Astrocyte (in vitro differentiated cells and primary cell): ENCODE results near the gene ZNF117. TPM values are rescaled to one million over a fixed set of nuclear protein-coding genes. Genes with fewer than 3 reads are reported as not detected.
A peak's percentile ranks its signal among the peaks of the same experiment; 100 is the strongest.
"Not testable (repeated sequence)": the region's sequence is repeated elsewhere in the genome, so short reads cannot be mapped to it uniquely, and the experiment has no call there.

Experiments
- DNase-seq: peaks from one replicate; pipeline ENCODE4 v3.0.0-alpha.2; 2010; ENCODE audit warnings: low read depth
- FAIRE-seq: peaks from 2 replicates; lab custom pipeline; 2011; peaks lifted over from hg19 to GRCh38; lab: Jason Lieb, UNC
- H2AFZ ChIP-seq: 2 replicates; pipeline ENCODE4 v1.6.0; 2012; ENCODE audit warnings: low read depth, low read length, inconsistent platforms
- H3K27ac ChIP-seq: 2 replicates; pipeline ENCODE4 v1.5.1; 2011; ENCODE audit warnings: low read depth, low read length, inconsistent platforms
- H3K27me3 ChIP-seq: 2 replicates; pipeline ENCODE4 v1.6.0; 2011; ENCODE audit warnings: low read length, inconsistent platforms; ENCODE audit not compliant: insufficient read depth
- H3K36me3 ChIP-seq: 2 replicates; pipeline ENCODE4 v1.5.1; 2011; ENCODE audit warnings: low read length, inconsistent platforms; ENCODE audit not compliant: insufficient read depth
- H3K4me1 ChIP-seq: 2 replicates; pipeline ENCODE4 v1.5.1; 2011; ENCODE audit warnings: low read length, inconsistent platforms; ENCODE audit not compliant: insufficient read depth
- H3K4me2 ChIP-seq: 2 replicates; pipeline ENCODE4 v1.6.0; 2012; ENCODE audit warnings: low read length, inconsistent platforms
- H3K4me3 ChIP-seq: 2 replicates; pipeline ENCODE4 v1.5.1; 2011; ENCODE audit warnings: low read depth, mild to moderate bottlenecking, low read length, inconsistent platforms; ENCODE audit not compliant: insufficient read depth
- H3K79me2 ChIP-seq: 2 replicates; pipeline ENCODE4 v1.6.0; 2012; ENCODE audit warnings: mild to moderate bottlenecking, low read length, inconsistent platforms; ENCODE audit not compliant: insufficient read depth
- H3K9ac ChIP-seq: 2 replicates; pipeline ENCODE4 v1.6.0; 2012; ENCODE audit warnings: mild to moderate bottlenecking, low read length, inconsistent platforms
- H3K9me3 ChIP-seq: 2 replicates; pipeline ENCODE4 v1.5.1; 2012; ENCODE audit warnings: low read depth, mild to moderate bottlenecking, low read length, inconsistent platforms; ENCODE audit not compliant: insufficient read depth
- H4K20me1 ChIP-seq: 2 replicates; pipeline ENCODE4 v1.6.0; 2012; ENCODE audit warnings: low read length, inconsistent platforms; ENCODE audit not compliant: insufficient read depth
- H3K27ac Mint-ChIP-seq: one replicate; pipeline ENCODE4 v1.8.0; 2021; ENCODE audit warnings: mild to moderate bottlenecking, mixed read lengths; ENCODE audit not compliant: unreplicated experiment
- H3K27me3 Mint-ChIP-seq: one replicate; pipeline ENCODE4 v1.8.0; 2021; ENCODE audit warnings: low read depth, mixed read lengths; ENCODE audit not compliant: unreplicated experiment
- H3K36me3 Mint-ChIP-seq: one replicate; pipeline ENCODE4 v1.8.0; 2021; ENCODE audit warnings: low read depth, mixed read lengths; ENCODE audit not compliant: unreplicated experiment
- H3K4me1 Mint-ChIP-seq: one replicate; pipeline ENCODE4 v1.8.0; 2021; ENCODE audit warnings: low read depth, mixed read lengths; ENCODE audit not compliant: unreplicated experiment
- H3K4me3 Mint-ChIP-seq: one replicate; pipeline ENCODE4 v1.8.0; 2021; ENCODE audit warnings: mild to moderate bottlenecking, moderate library complexity, mixed read lengths; ENCODE audit not compliant: unreplicated experiment
- H3K9me3 Mint-ChIP-seq: one replicate; pipeline ENCODE4 v1.8.0; 2021; ENCODE audit warnings: mild to moderate bottlenecking, mixed read lengths; ENCODE audit not compliant: unreplicated experiment
- EZH2 ChIP-seq: IDR thresholded peaks from 2 replicates; pipeline ENCODE4 v1.6.1; 2012; ENCODE audit warnings: mild to moderate bottlenecking, low read length, inconsistent platforms; ENCODE audit not compliant: insufficient read depth
- total RNA-seq: library from RNA; stranded (reverse); gene quantifications from 2 replicates; pipeline ENCODE4 v1.2.1, GENCODE V29; 2021
- TF ChIP-seq, protein P1 (sequence below): IDR thresholded peaks from 2 replicates; pipeline ENCODE4 v1.5.1; 2011; ENCODE audit warnings: low read depth, mild to moderate bottlenecking, inconsistent platforms, low read length, moderate library complexity; ENCODE audit not compliant: insufficient read depth

ZNF117 gene
- total RNA-seq, 1 donor from 2014 or later, result 10.2 TPM

DNA sequence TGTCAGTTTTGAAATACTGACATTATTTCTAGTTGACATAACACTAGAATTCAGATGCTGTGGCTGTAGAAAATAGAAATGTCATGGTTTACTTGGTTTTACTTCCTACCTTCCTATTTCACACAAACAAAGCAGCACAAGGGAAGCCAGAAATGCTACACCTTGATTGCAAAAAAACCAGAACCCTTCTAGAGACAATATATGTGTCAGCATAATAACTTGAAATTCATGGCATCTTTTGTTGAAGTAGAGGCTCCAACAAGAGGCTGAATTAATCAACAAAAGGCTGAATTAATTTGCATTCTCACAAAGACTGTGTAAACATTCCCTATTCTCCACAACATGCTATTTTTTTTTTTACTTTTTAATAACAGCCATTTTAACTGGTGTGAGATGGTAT is 25.2 kb downstream of the ZNF117 start:
- Histone ChIP-seq H2AFZ (no peak overlapping the region), H3K4me1 (no peaks in the 10 kb centered on the region), H3K79me2 (no peaks in the 10 kb centered on the region), H3K9me3 (no peaks in the 10 kb centered on the region), H3K4me3 (no peak overlapping the region), H4K20me1 (no peaks in the 10 kb centered on the region), H3K27me3 (no peaks in the 10 kb centered on the region), H3K27ac (no peak overlapping the region), H3K4me2 (no peak overlapping the region), H3K9ac (no peak overlapping the region), H3K36me3 (no peaks in the 10 kb centered on the region)
- TF ChIP-seq EZH2, result no peak
- TF ChIP-seq, protein P1, sequence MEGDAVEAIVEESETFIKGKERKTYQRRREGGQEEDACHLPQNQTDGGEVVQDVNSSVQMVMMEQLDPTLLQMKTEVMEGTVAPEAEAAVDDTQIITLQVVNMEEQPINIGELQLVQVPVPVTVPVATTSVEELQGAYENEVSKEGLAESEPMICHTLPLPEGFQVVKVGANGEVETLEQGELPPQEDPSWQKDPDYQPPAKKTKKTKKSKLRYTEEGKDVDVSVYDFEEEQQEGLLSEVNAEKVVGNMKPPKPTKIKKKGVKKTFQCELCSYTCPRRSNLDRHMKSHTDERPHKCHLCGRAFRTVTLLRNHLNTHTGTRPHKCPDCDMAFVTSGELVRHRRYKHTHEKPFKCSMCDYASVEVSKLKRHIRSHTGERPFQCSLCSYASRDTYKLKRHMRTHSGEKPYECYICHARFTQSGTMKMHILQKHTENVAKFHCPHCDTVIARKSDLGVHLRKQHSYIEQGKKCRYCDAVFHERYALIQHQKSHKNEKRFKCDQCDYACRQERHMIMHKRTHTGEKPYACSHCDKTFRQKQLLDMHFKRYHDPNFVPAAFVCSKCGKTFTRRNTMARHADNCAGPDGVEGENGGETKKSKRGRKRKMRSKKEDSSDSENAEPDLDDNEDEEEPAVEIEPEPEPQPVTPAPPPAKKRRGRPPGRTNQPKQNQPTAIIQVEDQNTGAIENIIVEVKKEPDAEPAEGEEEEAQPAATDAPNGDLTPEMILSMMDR, result no peak
- Mint-ChIP-seq H3K36me3 (peaks cover 11% of the 10 kb centered on the region), H3K9me3 (peaks cover 23% of the 10 kb centered on the region), H3K4me1 (no peaks in the 10 kb centered on the region), H3K27ac (no peak overlapping the region), H3K27me3 (no peaks in the 10 kb centered on the region), H3K4me3 (no peak overlapping the region)
- no peak for DNase-seq
- FAIRE-seq, result no peak

DNA sequence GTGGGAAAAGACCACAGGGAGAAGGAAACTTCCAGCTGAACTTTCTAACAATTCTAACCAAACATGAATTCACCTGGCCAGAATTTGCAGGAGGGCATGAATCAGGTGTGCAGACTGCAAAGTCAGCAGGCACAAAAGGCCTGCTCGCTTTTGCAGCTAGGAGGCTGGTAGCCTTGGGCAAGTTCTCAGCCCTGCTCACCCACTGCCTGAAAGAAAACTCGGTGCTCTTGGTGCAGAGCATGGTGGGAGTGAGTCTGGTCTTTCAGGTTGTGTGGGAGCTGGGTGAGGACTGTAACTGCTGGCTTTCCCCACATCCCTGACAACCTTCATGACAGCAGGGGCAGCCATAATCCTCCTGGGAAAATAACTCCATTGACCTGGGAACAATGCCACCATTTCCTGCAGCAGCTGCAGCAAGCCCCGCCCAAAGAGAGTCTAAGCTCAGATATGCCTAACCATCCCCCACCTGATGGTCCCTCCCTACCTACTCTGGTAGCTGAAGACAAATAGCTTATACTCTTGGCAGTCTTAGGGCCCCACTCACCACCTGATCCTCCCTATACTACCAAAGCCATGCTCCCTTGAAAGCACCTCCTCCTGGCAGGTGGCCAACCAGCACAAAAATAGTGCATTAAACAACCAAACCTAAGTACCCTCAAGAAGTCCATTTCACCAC is 31.6 kb downstream of the ZNF117 start:
- Histone ChIP-seq H3K4me1 (no peaks in the 10 kb centered on the region), H3K27me3 (no peaks in the 10 kb centered on the region), H3K4me3 (no peak overlapping the region), H3K36me3 (no peaks in the 10 kb centered on the region), H3K4me2 (no peak overlapping the region), H3K9ac (no peak overlapping the region), H3K27ac (no peak overlapping the region), H3K79me2 (no peaks in the 10 kb centered on the region), H3K9me3 (no peaks in the 10 kb centered on the region), H4K20me1 (no peaks in the 10 kb centered on the region), H2AFZ (no peak overlapping the region)
- Mint-ChIP-seq H3K4me3 (no peak overlapping the region), H3K9me3 (peaks cover 17% of the 10 kb centered on the region), H3K4me1 (no peaks in the 10 kb centered on the region), H3K36me3 (no peaks in the 10 kb centered on the region), H3K27me3 (no peaks in the 10 kb centered on the region), H3K27ac (no peak overlapping the region)
- DNase-seq, result no peak
- no peak for FAIRE-seq
- TF ChIP-seq, protein P1, result no peak
- no peak for TF ChIP-seq EZH2

GRCh38 chr7:64951250-64951848 is 39.5 kb downstream of the ZNF117 start:
- peak; percentile 22 for DNase-seq
- no peak overlapping the region for H3K4me3 Mint-ChIP-seq
- no peaks in the 10 kb centered on the region for H3K36me3 Mint-ChIP-seq
- TF ChIP-seq, protein P1, result peak; percentile 70
- TF ChIP-seq EZH2, result no peak
- H3K4me2 ChIP-seq, result no peak overlapping the region
- FAIRE-seq, result peak; percentile 45
- H3K27me3 Mint-ChIP-seq, result peaks cover 36% of the 10 kb centered on the region
- no peak overlapping the region for H3K9ac ChIP-seq
- peaks cover 9% of the 10 kb centered on the region for H3K27me3 ChIP-seq
- no peak overlapping the region for H3K27ac ChIP-seq
- H3K4me3 ChIP-seq, result no peak overlapping the region
- H3K9me3 ChIP-seq, result no peaks in the 10 kb centered on the region
- no peaks in the 10 kb centered on the region for H3K79me2 ChIP-seq
- no peak overlapping the region for H2AFZ ChIP-seq
- no peaks in the 10 kb centered on the region for H3K4me1 Mint-ChIP-seq
- no peaks in the 10 kb centered on the region for H3K36me3 ChIP-seq
- H3K4me1 ChIP-seq, result no peaks in the 10 kb centered on the region
- no peak overlapping the region for H3K27ac Mint-ChIP-seq
- H3K9me3 Mint-ChIP-seq, result peaks cover 8% of the 10 kb centered on the region
- H4K20me1 ChIP-seq, result no peaks in the 10 kb centered on the region

DNA sequence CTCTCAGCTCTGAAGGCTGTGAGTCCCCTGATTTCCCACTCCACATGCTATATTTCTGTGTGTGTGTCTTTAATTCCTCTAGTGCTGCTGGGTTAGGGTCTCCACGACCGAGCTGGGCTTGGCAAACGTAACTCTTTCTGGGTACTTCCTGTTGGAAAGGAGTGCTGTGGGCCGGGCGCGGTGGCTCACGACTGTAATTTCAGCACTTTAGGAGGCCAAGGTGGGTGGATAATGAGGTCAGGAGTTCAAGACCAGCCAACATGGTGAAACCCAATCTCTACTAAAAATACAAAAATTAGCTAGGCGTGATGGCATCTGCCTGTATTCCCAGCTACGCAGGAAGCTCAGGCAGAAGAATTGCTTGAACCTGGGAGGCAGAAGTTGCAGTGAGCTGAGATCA is 40.2 kb downstream of the ZNF117 start:
- H3K27me3 ChIP-seq, H3K4me1 ChIP-seq, H3K9me3 Mint-ChIP-seq, H3K9me3 ChIP-seq, H3K36me3 ChIP-seq, DNase-seq, H3K79me2 ChIP-seq, H4K20me1 ChIP-seq, H3K4me2 ChIP-seq, H2AFZ ChIP-seq, H3K36me3 Mint-ChIP-seq, H3K27ac ChIP-seq, H3K4me1 Mint-ChIP-seq, H3K4me3 ChIP-seq, FAIRE-seq, H3K4me3 Mint-ChIP-seq, H3K9ac ChIP-seq: not testable (repeated sequence)
- Mint-ChIP-seq H3K27me3 (peaks cover 42% of the 10 kb centered on the region), H3K27ac (peak overlapping the region; percentile 47)
